HG03460 (cell line): ENCODE results near the gene TMEM191B.
"Not testable (repeated sequence)": the region's sequence is repeated elsewhere in the genome, so short reads cannot be mapped to it uniquely, and the experiment has no call there.

Experiments used
- ATAC-seq: cut with Tn5 transposase; IDR thresholded peaks from one replicate; pipeline ENCODE4 v1.9.1; 2021; ENCODE audit not compliant: unreplicated experiment

Gene TMEM191B

DNA sequence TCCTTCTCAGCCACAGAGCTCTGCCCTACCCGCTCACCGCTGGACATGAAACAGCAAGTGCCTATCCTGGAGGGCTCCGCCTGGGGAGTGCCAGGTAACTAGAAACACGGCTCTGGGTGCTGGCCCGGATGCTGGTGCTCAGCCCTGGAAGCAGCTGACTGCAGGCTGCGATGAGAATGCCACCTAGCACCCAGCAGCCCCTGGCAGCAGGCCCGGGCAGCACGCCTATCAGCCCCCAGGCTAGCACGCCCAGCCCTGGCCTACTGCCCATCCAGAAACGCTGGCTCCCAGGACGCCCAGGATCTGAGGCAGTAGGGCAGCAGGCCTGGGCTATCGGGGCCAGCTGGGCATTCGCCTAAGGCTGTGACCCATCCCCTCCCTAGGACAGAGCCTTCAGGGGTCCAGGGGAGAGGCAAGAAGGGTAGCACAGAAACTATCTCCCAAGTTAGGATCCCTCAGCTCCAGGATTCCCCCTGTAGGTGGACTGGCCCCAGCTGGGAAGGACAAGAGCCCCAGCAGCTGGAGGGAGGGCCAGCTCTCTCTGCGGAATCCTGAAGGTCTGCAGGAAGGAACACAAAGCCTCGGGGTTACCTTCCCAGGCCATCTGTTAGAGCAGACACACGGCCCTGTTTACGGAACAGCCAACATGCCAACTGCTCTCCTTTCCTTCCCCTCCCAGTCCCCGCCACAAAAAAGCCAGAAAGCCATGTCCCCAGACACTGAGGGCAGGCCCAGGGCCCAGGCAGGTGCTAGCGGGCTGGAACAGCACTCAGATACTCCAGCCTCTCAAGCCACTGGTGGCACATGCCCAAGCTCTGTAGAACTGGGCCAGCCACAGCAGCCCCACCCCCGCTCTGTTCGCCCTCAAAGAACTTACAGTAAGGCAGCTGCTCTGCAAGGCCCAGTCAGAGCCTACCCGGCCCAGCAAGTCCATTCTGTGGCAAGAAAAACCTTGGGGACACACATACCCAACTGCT, 27.0 kb downstream of the TMEM191B start:
- ATAC-seq: not testable (repeated sequence)

DNA sequence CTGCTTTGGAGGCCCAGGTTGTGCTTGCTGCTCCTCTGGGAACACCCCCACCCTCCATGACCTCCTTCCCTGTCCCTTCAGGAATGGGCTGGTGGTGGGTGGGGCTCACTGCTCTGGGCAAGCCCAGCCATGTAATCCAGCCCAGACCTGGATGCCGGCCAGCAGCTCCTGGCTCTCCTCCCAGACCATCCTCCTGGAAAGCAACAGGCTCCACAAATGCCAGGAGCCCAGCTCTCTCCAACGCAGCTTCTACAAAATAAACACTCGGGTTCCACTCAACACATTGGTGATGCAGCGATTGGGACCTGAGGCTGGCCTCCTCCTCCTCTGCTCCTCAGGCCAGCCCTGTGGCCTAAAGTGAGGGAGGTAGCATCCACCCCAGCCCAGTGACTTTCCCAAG, 30.9 kb downstream of the TMEM191B start:
- ATAC-seq: not testable (repeated sequence)

DNA sequence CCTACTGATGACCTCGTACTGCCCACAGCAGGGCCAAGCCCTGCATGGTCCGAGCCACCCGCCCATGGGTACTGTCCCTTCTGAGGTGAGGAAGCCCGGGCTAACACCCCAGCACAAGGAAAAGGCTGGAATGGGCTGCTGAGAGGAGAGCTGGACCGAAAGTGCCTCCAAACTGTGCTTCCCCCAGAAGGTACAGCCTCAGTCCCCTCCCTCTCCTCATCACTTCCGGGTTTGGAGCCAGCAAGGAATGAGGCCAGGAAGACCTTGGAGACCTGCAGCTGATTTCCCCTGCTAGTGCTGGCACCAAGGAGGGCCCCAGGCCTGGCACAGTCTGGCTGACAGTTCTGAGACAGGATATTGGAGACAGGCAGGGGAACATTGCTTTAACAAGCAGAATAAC, 31.3 kb downstream of the TMEM191B start:
- not testable (repeated sequence) for ATAC-seq

DNA sequence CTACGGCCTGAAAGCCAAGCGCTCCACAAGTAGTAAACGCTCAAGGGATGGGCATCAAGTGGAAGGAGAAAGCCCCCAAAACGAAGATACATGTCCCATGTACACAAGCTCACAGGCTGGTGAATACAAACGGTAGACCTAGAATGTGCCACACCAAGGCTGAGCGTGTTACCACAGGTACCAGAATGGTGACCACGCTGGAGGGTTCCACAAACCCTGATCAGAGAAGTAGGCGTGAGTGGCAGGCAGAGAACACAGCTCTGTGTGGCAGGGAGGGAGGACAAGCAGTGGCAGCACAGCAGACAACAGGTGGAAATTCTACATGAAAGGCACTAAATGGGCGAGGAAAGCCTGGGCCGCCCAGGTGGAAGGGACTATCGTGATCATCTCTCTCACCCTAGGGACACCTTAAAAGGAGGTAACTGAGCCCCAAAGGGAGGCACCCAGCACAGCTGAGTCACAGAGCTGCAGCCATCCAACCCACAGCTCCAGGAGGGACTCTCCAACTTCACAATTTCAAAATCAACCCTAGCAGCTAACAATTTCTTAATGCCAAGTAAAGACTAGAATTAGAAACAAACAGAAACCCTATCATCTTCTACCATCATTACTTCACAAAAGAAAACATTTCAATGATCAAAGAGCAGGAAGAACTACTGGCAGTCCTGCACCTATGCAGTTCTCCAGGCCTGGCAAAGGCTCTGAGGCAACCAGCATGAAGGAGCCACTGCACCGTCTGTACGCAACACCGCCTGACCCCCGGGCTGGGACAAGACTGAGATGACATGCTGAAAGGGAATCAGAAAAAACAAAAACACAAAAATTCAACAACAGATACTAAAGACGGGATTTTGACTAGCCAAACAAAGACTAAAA, 32.7 kb downstream of the TMEM191B start:
- ATAC-seq: not testable (repeated sequence)

DNA sequence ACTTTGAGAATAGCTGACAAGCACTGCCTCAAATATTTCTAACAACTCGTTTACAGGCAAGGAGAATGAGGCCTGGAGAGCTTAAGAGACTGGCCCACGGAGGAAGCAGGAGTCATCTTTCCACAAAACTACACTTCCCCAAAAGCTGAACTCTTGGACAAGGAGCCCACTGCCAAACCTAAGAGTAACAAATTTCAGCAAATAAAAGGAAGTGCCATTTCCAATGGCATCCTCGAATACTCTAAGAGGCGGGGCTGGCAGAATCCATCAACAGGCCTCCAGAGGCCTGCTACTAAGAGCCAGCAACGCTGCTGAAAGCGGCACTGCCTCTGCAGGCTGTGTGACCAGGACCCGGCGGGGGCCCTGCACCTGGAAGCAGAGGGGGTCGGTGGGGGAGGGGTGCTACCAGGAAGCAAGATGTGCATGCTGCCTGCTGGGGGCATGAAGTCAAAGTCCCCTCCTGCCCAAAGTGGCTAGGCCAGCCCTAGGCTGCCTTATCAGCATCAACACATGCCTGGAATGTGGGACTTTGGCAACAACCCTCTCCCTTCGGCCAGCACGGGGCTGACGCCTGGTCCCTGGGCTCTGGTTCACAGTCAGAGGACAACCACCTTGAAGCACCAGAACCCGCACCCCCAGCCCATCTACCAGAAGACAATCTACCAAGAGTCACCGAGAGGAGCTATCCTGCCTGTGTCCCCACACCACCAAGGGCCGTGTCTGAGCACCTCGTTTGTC, 43.1 kb downstream of the TMEM191B start:
- not testable (repeated sequence) for ATAC-seq

DNA sequence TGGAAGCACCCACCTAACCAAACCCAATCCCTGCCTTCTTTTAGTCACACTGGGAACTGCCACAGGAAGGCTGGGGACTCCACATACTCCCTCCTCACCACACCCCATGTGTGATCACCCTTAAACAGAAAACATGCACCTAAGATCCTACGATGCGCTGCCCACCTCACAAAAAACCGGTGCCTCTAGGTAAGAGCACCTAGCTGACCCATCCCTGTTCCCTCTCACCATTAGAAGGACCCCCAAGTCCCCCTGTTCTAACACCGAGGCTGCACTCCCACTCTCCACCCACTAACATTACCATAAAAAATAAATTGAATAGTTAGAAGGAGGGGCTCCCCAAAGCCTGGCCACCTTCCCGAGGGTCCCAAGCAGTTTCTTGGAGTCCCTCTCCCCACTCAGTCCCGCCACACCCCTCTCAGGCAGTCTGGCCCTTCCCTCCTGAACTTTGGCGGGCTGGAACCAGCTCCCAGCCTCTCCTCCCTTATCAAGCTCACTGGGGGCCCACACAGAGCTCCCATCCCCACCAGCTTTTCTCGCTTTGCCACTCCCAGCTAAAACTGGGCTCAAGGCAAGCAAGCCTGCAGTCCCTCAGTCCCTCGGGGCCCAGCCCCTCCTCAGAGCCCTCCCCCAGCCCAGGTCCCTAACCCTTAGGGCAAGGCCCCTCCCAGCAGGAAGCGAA, 46.0 kb downstream of the TMEM191B start:
- ATAC-seq: not testable (repeated sequence)

DNA sequence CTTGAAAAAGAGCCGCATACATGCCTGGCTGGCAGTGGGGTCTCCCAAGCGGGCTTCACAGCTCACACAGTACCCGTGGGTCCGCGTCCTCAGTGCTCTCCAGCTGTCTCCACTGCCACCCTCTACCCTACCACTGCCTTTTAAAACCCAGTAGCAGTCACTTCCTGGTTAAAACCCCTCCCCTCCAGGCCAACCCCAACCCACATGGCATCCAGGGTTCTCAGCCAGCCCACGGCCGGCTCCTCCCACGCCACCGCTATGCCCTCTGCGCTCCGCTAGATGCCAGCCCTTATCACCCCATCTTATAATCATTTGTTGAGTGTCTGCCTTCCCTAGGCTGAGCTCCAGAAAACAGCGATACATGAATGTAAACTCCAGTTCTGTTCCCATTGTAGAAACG, 47.0 kb downstream of the TMEM191B start:
- not testable (repeated sequence) for ATAC-seq

DNA sequence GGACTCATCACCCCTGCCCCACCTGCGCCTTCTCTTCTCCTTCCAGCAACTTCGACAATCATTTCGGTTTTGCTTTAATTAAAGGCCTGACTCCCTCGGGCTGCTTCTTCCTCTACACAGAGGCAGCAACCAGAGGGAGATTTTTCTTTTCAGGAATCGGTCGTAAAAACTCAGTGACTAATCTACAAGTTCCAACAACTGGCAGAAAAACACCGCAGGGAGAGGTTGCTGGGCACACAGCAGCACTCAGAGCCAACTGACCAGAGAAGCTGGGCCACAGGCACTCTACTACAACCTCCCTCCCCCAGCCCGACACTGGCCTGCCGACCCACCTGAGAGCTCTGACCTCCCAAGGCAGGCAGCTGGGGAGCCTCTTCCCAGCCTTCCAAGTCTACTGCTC, 48.1 kb downstream of the TMEM191B start:
- not testable (repeated sequence) for ATAC-seq

DNA sequence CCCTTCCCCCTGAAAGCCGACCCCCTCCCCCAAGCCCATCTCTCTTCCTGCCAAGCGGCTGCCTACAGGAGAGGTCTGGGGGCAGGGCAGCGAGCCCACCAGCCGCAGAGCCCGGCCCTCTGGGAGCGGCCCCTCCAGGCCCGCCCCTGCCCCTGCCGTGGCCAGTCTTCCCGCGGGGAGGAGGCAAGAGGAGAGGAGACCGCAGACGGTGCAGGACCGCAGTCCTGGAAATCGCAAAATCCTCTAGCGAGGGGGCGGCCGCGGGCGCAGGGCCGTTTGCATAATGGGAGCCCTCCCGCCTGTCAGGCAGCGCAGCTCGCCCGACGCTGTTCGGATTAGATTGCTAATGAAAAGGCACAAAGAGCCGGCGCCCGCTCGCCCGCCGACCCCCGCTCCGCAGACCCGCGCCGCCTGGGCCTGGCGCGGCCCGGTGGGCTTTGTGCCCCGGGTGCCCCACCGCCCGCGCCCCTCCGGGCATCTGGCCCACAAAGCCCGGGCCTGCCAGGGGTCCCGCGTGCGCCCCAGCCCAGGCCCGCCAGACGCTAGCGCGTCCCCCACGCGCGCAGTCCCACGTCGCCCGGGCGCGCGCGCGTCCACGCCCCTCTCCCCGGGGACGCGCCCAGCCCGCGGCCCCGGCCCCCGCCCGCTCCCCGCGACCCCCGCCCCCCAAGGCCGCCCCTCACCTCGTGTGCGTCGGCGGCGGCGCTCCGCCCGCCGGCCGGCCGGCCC, 49.7 kb downstream of the TMEM191B start:
- ATAC-seq: not testable (repeated sequence)

DNA sequence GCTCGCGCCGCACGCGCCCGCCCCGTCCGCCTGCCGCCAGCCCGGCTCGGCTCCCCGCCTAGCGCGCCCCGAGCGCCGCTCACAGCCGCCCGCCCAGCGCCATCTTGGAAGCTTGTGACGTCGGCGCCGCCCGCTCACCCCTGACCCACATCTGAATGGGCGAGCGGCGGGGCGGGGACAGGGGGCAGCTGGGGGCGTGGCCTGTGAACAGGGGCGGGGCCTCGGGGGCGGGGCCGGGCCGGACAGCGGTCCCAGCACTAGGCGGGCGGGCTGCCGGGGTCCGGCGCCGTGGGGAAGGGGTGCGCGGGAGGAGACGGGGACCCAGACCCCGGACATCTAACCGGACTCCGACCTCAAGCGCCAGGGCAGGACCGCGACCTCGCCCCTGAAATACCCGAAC, 50.2 kb downstream of the TMEM191B start:
- ATAC-seq: not testable (repeated sequence)
